Prostate gland (tissue), 2 donors: ENCODE results near the gene ABHD16B.

Experiments
- POLR2A ChIP-seq: fragments of 450-650 bp; IDR thresholded peaks from one replicate; pipeline ENCODE4 v1.6.1; 2016; ENCODE audit warnings: antibody characterized with exemption, mild to moderate bottlenecking
- POLR2AphosphoS5 ChIP-seq: sonication (generic); formaldehyde crosslinking; IDR thresholded peaks from one replicate; pipeline ENCODE4 v1.6.1; 2017; ENCODE audit warnings: antibody characterized with exemption
- TF ChIP-seq, protein P1 (sequence below), 4 experiments: fragments of 200-600 bp in 2 of 4; fragments of 450-650 bp in 2 of 4; sonication (generic) in 2 of 4; IDR thresholded peaks; 1 replicate in 3 of 4; 2 replicates in 1 of 4; pipeline ENCODE4 v1.5.1; 2016 to 2019; ENCODE audit warnings: antibody characterized with exemption in 4 of 4, mild to moderate bottlenecking in 2 of 4, moderate library complexity in 2 of 4

DNA sequence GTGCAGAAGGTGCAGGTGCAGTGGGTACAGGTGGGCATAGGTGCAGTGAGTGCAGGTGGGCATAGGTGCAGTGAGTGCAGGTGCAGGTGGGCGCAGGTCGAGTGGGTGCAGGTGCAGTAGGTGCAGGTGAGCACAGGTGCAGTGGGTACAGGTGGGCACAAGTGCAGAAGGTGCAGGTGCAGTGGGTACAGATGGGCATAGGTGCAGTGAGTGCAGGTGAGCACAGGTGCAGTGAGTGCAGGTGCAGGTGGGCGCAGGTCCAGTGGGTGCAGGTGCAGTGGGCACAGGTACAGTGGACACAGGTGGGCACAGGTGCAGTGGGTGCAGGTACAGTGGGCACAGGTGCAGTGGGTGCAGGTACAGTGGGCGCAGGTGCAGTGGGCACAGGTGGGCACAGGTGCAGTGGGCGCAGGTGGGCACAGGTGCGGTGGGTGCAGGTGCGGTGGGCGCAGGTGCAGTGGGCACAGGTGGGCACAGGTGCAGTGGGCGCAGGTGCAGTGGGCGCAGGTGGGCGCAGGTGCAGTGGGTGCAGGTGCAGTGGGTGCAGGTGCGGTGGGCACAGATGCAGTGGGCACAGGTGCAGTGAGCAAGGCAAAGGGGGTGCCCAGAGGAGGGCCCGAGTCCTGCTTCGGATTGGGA, 45.6 kb upstream of the ABHD16B start:
- TF ChIP-seq, protein P1, sequence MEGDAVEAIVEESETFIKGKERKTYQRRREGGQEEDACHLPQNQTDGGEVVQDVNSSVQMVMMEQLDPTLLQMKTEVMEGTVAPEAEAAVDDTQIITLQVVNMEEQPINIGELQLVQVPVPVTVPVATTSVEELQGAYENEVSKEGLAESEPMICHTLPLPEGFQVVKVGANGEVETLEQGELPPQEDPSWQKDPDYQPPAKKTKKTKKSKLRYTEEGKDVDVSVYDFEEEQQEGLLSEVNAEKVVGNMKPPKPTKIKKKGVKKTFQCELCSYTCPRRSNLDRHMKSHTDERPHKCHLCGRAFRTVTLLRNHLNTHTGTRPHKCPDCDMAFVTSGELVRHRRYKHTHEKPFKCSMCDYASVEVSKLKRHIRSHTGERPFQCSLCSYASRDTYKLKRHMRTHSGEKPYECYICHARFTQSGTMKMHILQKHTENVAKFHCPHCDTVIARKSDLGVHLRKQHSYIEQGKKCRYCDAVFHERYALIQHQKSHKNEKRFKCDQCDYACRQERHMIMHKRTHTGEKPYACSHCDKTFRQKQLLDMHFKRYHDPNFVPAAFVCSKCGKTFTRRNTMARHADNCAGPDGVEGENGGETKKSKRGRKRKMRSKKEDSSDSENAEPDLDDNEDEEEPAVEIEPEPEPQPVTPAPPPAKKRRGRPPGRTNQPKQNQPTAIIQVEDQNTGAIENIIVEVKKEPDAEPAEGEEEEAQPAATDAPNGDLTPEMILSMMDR (IDR thresholded peaks at IDR 0.05), result no peak
- TF ChIP-seq POLR2A, result no peak
- no peak for TF ChIP-seq POLR2AphosphoS5
